PC-3 (cell line): ENCODE results near the gene ZNF860. TPM values are rescaled to one million over a fixed set of nuclear protein-coding genes. Genes with fewer than 3 reads are reported as not detected.
A peak's percentile ranks its signal among the peaks of the same experiment; 100 is the strongest.

Experiments
- ATAC-seq: fragments of 200-7000 bp; cut with Tn5 transposase; 2 replicates; pipeline ENCODE4 v1.9.1; 2020; ENCODE audit warnings: mild to moderate bottlenecking, moderate library complexity
- BruUV-seq: library from RNA; stranded (reverse); fragments of 400-500 nt; replicated peaks from 2 replicates; lab custom pipeline; 2021; lab: Mats Ljungman, UMichigan
- CTCF ChIA-PET: fragments of 300-600 bp; sonication (Branson Sonifier 250); formaldehyde crosslinking; loops from one replicate; lab custom pipeline; 2022; ENCODE audit warnings: antibody characterized with exemption; lab: Charles Lee
- POLR2A ChIA-PET: fragments of 300-600 bp; sonication (Branson Sonifier 250); formaldehyde crosslinking; loops from one replicate; lab custom pipeline; 2022; ENCODE audit warnings: antibody characterized with exemption; ENCODE audit not compliant: unreplicated experiment; lab: Charles Lee
- DNase-seq: peaks from one replicate; pipeline ENCODE4 v3.0.0-alpha.2; 2015
- H2AFZ ChIP-seq: fragments of 300-600 bp; sonication (generic); 2 replicates; pipeline ENCODE4 v1.6.0; 2016; ENCODE audit warnings: antibody characterized with exemption, low read length
- H3F3A ChIP-seq: fragments of 300-600 bp; sonication (generic); one replicate; pipeline ENCODE4 v1.6.0; 2017; ENCODE audit warnings: antibody characterized with exemption, low read length, control low read depth, mild to moderate bottlenecking; ENCODE audit not compliant: unreplicated experiment
- H3K27ac ChIP-seq: fragments of 300-600 bp; sonication (generic); 2 replicates; pipeline ENCODE4 v1.5.1; 2016; ENCODE audit warnings: mild to moderate bottlenecking, low read length
- H3K27me3 ChIP-seq: fragments of 300-600 bp; sonication (generic); 2 replicates; pipeline ENCODE4 v1.6.1; 2016; ENCODE audit warnings: low read length, mixed read lengths
- H3K36me3 ChIP-seq: fragments of 300-600 bp; sonication (generic); 2 replicates; pipeline ENCODE4 v1.6.1; 2016; ENCODE audit warnings: low read depth, mixed run types, low read length, mixed read lengths
- H3K4me1 ChIP-seq: fragments of 300-600 bp; sonication (generic); 2 replicates; pipeline ENCODE4 v1.5.1; 2016; ENCODE audit warnings: low read length; ENCODE audit not compliant: insufficient read depth
- H3K4me2 ChIP-seq: fragments of 300-600 bp; sonication (generic); 2 replicates; pipeline ENCODE4 v1.6.0; 2016; ENCODE audit warnings: low read length
- H3K4me3 ChIP-seq: fragments of 300-600 bp; sonication (generic); 2 replicates; pipeline ENCODE4 v1.5.1; 2016; ENCODE audit warnings: mild to moderate bottlenecking, low read length, mixed read lengths
- H3K79me2 ChIP-seq: fragments of 300-600 bp; sonication (generic); 2 replicates; pipeline ENCODE4 v1.6.1; 2017; ENCODE audit warnings: low read length, mixed read lengths
- H3K9ac ChIP-seq: fragments of 300-600 bp; sonication (generic); 2 replicates; pipeline ENCODE4 v1.6.0; 2016; ENCODE audit warnings: mild to moderate bottlenecking, low read length
- H3K9me2 ChIP-seq: fragments of 300-600 bp; sonication (generic); replicated peaks from 2 replicates; pipeline ENCODE4 v1.6.1; 2016; ENCODE audit warnings: mixed run types, low read length, mixed read lengths
- H3K9me3 ChIP-seq: fragments of 300-600 bp; sonication (generic); 2 replicates; pipeline ENCODE4 v1.6.1; 2016; ENCODE audit warnings: low read length, mixed read lengths
- H4K20me1 ChIP-seq: fragments of 300-600 bp; sonication (generic); 2 replicates; pipeline ENCODE4 v1.6.1; 2016; ENCODE audit warnings: low read length, mixed read lengths
- CTCF ChIP-seq: fragments of 300-600 bp; sonication (generic); conservative IDR thresholded peaks from 2 replicates; pipeline ENCODE4 v1.5.1; 2017; ENCODE audit warnings: antibody characterized with exemption, low read depth, mild to moderate bottlenecking, low read length
- EZH2 ChIP-seq: fragments of 300-600 bp; sonication (generic); IDR thresholded peaks from one replicate; pipeline ENCODE4 v1.6.1; 2017; ENCODE audit warnings: antibody characterized with exemption, mild to moderate bottlenecking, low read length; ENCODE audit not compliant: unreplicated experiment
- EZH2phosphoT487 ChIP-seq: fragments of 300-600 bp; sonication (generic); IDR thresholded peaks from 2 replicates; pipeline ENCODE4 v1.6.1; 2018; ENCODE audit warnings: mild to moderate bottlenecking, antibody characterized with exemption, low read length, borderline replicate concordance
- intact Hi-C: fragments of 100-400 bp; cut with micrococcal nuclease; formaldehyde crosslinking; loops from 2 replicates; pipeline ENCODE4 v1.9.0; 2023
- total RNA-seq: library from RNA; depleted of rRNA; stranded (reverse); fragments of >200 nt; gene quantifications from 2 replicates; pipeline ENCODE4 v1.2.3, GENCODE V29; 2014

ZNF860 gene
- total RNA-seq, 1 experiment from 2014 or later = 10.5 TPM

- Histone ChIP-seq H3K27ac (no peak overlapping the region), H3F3A (no peaks in the 10 kb centered on the region), H3K9me3 (no peaks in the 10 kb centered on the region), H3K79me2 (peaks cover 46% of the 10 kb centered on the region), H3K4me3 (no peak overlapping the region), H3K9me2 (no peaks in the 10 kb centered on the region), H3K36me3 (no peaks in the 10 kb centered on the region), H3K27me3 (no peaks in the 10 kb centered on the region), H3K4me2 (no peak overlapping the region), H2AFZ (no peak overlapping the region), H4K20me1 (0 out of 2 replicates have a peak, but pooled peaks cover 10% of the 10 kb centered on the region), H3K4me1 (peaks cover 22% of the 10 kb centered on the region), H3K9ac (no peak overlapping the region)
- CTCF ChIA-PET = interaction anchor here (0.5 kb wide), 1 partner anchor 101 kb away, joined by 3 read pairs; no protein-coding TSS in a partner anchor
- ATAC-seq (peak; percentile 66), DNase-seq (peak; percentile 83)
- no peak for TF ChIP-seq EZH2phosphoT487
- TF ChIP-seq CTCF = peak; percentile 40
- no TSS peak for BruUV-seq
- POLR2A ChIA-PET = no interaction called here
- intact Hi-C loops = no loop called here
Measured at GRCh38 chr3:31937225-31937624, 44.3 kb upstream of the ZNF860 start.

- BruUV-seq = no TSS peak
- no peak overlapping the region for H3K27ac ChIP-seq
- H3K9ac ChIP-seq = no peak overlapping the region
- H3K4me1 ChIP-seq = peaks cover 6% of the 10 kb centered on the region; the same call in 1 of the 2 replicates
- H3K4me2 ChIP-seq = no peak overlapping the region
- no peak overlapping the region for H2AFZ ChIP-seq
- ChIA-PET CTCF (no interaction called here), POLR2A (no interaction called here)
- H3K9me2 ChIP-seq = no peaks in the 10 kb centered on the region
- H3K36me3 ChIP-seq = 0 out of 2 replicates have a peak, but pooled peaks cover 3% of the 10 kb centered on the region
- H4K20me1 ChIP-seq = no peaks in the 10 kb centered on the region
- DNase-seq = no peak
- intact Hi-C loops = no loop called here
- H3K79me2 ChIP-seq = peaks cover 66% of the 10 kb centered on the region
- no peak overlapping the region for H3K4me3 ChIP-seq
- no peaks in the 10 kb centered on the region for H3K27me3 ChIP-seq
- H3K9me3 ChIP-seq = no peaks in the 10 kb centered on the region
- no peak for TF ChIP-seq EZH2phosphoT487
- ATAC-seq = no peak
- H3F3A ChIP-seq = no peaks in the 10 kb centered on the region
Measured at GRCh38 chr3:31942446-31942845, 39.1 kb upstream of the ZNF860 start.

GRCh38 chr3:31943041-31943440 lies 38.5 kb upstream of the ZNF860 start:
- no peaks in the 10 kb centered on the region for H3K9me2 ChIP-seq
- H2AFZ ChIP-seq = no peak overlapping the region
- BruUV-seq = no TSS peak
- no peak overlapping the region for H3K4me3 ChIP-seq
- no peak overlapping the region for H3K9ac ChIP-seq
- no peaks in the 10 kb centered on the region for H3K9me3 ChIP-seq
- peaks cover 72% of the 10 kb centered on the region for H3K79me2 ChIP-seq
- no peak overlapping the region for H3K4me2 ChIP-seq
- no peaks in the 10 kb centered on the region for H3K27me3 ChIP-seq
- no peak for TF ChIP-seq CTCF
- TF ChIP-seq EZH2phosphoT487 = no peak
- no peak for TF ChIP-seq EZH2
- POLR2A ChIA-PET = no interaction called here
- H3K4me1 ChIP-seq = peaks cover 12% of the 10 kb centered on the region; the same call in 1 of the 2 replicates
- no peak overlapping the region for H3K27ac ChIP-seq
- H3F3A ChIP-seq = no peaks in the 10 kb centered on the region
- ATAC-seq = no peak
- CTCF ChIA-PET = no interaction called here
- 0 out of 2 replicates have a peak, but pooled peaks cover 4% of the 10 kb centered on the region for H4K20me1 ChIP-seq
- intact Hi-C loops = no loop called here
- no peak for DNase-seq
- 0 out of 2 replicates have a peak, but pooled peaks cover 3% of the 10 kb centered on the region for H3K36me3 ChIP-seq
